ENCODE measurements around the gene FMO1.
"Not testable (repeated sequence)": the region's sequence is repeated elsewhere in the genome, so short reads cannot be mapped to it uniquely, and the experiment has no call there.

FMO1 gene, protein sequence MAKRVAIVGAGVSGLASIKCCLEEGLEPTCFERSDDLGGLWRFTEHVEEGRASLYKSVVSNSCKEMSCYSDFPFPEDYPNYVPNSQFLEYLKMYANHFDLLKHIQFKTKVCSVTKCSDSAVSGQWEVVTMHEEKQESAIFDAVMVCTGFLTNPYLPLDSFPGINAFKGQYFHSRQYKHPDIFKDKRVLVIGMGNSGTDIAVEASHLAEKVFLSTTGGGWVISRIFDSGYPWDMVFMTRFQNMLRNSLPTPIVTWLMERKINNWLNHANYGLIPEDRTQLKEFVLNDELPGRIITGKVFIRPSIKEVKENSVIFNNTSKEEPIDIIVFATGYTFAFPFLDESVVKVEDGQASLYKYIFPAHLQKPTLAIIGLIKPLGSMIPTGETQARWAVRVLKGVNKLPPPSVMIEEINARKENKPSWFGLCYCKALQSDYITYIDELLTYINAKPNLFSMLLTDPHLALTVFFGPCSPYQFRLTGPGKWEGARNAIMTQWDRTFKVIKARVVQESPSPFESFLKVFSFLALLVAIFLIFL

DNA sequence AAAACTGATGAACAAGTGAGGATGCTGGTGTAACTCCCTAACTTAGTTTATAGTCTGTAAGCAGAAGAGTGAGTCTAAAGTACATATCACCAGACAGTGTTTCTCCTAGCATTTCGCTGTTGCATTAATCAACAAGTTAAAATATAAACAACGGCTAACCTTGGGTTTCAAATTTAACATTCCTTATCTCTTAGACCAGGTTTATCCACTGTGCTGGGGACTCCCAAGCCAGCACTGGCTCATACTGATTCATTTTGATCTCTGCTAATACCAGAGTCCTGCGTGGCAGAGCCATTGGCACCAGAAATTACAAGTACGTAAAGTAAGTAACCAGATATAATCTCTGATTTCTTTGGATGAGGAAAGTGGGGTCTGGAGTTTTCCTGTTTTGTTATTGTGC is at the start of gene FMO1:
Gene FMO1 (plus strand): TSS at position 193 of the 400 bp plus-strand sequence. CDS start 9,594 bp downstream, outside the sequence.
- no peak for DNase-seq

DNA sequence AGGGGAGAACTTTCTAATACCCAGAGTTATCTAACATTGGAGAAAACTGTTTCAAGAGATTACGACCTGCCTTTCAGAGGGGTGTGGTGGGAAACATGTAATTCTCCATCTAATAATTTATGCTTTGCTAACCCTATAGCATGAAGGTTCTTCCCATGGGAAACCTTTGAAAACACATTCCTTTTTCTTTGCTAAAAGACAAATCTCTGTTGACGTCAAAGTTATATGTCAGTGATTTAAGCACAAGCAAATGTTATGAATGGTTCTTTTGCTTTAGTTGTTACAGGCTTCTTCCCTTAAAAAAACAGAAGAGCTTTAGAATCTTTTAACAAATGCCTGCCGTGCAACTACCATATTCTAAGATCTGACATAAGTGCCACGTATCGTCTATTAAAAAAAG is 44.0 kb upstream of the FMO1 start:
- no peak for DNase-seq

DNA sequence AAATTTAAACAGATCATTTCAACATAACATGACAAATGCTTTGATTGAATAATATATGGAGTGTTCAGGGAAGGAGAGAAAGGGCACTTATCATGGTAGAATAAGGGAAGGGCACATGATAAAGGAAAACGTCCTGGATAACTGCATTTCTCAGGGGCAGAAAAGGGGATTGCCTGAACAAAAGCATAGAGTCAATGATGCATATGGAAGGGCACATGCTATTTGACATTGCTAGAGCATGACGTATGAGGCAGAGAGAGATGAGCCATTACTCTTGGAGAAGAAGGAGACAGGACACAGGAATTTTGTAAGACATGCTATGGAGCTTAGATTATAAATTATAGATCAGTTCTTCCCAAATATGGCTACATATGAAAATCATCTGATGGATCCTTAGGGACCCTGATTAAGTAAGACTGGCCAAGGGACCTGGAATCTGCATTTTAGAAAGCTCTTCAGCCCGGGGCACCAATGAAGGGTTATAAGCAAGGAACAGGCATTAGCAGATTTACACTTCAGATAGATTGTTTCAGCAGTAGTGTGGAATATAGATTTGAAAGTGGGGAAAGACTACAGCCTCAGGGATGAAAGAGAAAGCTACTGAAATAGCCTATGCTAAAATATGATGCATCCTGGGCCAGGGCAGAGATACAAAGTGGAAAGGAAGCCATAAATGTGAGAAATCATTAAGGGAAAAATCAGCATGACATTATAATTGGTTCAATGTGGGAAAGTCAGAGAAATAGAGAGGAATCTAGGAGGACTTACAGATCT is 41.9 kb upstream of the FMO1 start:
- no peak for DNase-seq

DNA sequence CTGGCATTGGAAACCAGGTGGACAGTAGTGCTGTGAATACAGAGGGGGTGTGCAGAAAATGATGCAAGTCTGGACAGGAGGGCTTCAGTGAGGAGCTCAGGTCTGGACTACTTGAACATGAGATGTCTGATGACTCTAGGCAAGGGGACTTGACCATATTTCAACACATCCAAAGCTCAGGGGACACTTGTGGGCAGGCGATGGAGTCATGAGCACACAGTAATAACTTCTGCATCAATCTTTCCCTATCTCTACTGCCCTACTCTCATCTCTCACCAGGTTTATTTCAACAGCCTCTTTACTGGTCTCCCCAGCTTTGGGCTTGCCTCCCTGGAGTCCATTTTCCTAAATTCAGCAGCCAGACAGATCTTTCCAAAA is 41.3 kb upstream of the FMO1 start:
- DNase-seq: no peak

DNA sequence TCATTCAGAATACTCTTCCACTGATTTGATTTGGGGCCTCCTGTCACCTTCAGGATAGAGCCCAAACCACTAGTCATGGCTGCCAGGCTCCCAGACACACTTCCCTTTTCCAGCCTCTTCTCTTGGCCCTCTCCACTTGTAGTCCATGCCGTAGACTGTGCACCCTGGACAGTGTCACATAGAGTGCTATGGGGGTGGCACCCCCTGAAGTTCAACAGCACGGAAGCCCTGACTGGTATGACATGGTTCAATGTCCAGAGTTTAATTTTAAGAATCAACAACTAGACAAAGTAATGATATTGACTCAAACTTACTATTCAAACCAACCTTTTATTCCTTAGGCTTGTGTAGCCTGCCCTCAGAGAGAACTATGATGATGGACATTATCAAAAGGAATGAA is 40.9 kb upstream of the FMO1 start:
- DNase-seq: no peak

DNA sequence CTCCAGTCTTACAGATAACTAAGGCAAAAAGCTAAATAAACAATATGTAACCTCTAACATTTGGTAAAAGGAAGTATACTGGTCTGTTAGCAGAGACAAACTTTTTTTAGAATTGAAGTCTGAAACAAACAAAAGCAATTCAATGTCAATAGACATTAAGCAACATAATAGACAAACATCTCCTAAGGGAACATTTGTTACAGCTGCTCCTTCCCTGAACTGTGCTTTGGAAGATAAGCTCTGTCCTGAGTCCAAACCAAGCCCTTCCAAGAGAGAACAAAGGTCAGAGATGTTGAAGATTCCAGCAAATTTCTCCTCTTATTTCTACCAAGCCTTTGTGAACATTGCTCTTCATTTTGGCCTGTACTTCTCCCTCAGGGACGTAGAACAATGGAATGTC is 37.9 kb upstream of the FMO1 start:
- no peak for DNase-seq

DNA sequence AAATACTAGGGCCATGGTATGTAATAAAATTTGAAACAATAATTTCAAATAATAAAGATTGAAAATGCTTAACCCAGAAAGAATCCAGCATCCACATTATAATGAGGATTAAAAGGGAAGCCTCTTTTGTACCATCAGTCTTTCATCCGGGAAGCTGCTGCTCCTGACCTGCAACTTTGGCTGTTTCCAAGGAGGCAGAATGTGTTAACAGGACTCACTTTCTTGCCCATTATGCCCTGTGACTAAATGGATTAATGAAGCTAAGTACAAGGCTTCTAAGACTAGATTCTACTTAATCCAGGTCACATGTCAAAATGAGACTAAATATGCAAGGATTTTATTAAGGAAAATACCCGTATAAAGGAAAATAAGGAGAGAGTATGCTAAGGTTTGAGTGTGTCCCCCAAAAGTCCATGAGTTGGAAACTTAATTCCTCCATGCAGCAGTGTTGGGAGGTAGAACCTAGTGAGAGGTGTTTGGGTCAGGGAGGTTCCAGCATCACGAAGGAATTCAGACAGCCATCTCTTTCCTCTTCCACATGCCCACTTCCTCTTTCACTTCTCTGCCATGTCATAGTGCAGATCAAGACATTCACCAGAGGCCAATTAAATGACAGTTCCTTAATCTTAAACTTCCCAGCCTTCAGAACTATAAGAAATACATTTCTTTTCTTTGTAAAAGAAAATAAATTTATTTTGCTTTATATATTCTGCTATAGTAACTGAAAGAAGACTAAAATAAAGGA is 35.5 kb upstream of the FMO1 start:
- no peak for DNase-seq

DNA sequence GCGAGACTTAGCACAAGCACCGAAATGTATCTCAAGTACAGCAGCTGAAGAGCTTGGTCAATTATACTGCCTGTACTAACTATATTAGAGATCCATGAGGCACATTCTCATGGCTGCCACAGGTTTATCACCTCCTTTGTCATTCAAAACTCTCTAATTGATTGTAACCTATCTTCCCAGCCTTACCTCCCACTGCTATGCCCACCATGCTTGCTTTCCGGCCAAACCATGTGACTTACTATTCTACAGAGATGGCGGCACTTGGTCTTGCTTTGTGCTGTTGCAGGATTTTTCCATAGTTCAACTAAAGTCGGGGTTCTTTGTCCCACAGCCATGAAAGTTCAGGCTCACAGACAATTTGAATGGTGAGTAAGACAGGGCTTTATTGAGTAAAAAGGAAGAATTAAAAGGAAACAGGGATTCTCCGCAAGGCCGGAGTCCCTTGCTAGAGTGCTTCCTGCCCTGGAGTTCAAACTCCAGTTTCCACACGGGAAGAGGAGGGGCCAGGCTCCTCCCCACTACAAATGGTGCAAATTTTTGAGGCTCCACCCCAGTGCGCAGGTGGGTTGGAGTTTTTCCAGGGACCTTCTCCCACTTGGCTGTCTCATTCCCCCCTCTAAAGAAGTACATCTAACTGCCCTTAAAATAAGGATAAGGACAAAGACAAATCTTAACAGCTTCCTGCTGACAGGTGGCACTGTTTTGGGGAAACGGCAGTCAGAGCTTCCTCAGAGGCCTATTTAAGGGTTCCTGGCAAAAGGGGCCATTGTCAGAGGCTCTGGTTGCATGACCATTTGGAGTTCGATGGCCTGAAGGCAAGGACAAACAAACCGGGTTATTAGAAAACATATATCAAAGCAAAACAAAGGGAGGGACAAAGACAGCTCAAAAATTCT is 34.5 kb upstream of the FMO1 start:
- DNase-seq: peak; percentile 59

DNA sequence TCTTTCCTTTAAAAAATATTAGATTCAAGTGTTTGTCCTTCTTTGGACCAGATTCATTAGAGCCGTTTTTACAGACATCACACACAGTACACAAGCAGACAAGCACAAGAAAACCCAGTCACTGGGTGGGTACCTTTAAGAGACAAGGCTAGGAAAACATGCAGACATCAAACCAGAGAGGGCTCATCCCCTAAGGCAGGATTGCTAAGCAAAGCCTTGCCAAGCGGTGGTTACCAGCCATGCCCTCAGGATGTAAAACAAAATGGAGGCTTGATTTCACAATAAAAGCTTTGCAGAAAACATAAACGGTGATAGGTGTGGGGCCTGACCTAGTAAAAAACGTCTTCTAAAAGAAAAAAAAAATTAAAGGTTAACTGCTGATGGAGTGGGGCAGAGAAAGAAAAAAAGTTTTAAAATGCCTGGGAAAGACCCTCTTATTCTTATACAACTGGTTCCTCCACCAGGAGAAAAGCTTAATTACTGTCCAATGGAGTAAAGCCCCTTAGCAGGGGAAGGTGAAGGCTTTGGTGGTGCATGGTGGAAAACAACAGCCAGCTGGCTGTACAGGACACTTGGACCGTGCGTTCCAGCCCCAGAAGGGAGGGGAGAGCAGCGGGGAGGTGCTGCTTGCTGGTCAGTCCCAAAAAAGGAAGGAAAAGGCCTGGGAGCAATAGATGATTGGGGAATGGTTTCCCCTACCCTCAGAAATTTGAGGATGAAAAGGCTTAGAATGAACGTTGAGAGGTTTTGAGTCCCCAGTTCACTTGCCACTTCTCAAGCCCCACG is 30.4 kb upstream of the FMO1 start:
- DNase-seq: no peak

DNA sequence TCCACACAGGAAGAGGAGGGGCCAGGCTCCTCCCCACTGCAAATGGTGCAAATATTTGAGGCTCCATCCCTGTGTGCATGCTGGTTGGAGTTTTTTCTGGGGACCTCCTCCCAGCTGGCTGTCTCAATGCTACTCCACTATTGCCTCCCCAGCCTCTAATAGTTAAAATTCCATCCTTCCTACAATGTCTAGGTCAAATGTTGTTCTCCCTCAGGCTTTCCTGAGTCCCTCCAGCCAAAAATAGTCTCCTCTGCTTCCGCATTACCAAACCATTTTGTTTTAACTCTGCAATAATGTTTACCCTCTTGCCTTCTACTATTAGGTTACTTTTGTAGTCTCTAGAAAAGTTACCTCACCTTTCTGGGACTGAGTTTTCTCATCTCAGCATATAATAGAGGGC is 29.6 kb upstream of the FMO1 start:
- no peak for DNase-seq

DNA sequence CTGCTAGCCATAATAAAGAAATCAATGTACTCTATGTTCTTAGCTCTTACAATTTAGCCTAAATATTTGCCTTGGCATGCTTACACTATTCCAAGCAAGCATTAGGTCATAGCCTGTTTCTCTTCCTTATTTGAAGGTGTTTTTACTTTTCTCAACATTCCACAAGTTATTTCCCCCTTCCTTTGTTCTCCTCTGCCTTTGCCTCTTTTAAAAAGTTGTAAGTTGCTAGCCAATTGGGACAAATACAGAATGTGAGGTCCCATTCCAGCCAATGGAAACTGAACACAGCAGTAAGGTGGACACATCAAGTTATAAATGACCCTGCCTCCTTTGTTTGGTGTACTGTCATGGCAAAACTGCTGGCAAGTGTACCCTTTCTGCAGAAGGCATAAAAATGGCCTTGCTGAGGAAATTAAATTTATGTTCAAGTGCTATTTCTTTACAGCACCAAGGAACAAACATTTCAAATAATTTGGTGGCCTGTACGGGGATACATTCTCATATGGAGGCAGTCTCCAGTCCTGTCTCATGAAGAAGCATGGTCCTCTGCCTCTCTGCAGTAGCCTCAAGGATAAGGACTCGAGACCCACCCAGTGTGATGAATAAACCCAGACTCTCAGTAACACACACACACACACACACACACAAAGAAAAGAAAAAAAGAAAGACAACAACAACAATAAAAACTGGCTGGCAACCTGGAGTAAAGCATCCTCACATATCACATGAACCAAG is 28.8 kb upstream of the FMO1 start:
- DNase-seq: no peak

DNA sequence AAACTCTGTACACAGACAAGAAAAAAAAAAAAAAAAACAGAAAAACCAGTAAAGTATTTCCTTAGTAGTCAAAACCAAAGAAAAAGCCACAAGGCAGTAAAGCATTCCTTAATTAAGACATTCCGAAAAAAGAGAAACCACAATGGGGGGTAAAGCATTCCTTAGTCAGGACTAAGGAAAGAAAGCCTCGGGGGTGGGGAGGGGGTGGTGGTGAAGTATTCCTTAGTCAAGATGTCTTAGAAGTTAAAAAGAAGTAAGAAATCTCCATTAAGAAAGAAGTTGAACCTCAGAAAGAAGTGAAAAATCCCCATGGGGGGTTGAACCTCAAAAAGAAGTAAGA is 28.2 kb upstream of the FMO1 start:
- DNase-seq: no peak

DNA sequence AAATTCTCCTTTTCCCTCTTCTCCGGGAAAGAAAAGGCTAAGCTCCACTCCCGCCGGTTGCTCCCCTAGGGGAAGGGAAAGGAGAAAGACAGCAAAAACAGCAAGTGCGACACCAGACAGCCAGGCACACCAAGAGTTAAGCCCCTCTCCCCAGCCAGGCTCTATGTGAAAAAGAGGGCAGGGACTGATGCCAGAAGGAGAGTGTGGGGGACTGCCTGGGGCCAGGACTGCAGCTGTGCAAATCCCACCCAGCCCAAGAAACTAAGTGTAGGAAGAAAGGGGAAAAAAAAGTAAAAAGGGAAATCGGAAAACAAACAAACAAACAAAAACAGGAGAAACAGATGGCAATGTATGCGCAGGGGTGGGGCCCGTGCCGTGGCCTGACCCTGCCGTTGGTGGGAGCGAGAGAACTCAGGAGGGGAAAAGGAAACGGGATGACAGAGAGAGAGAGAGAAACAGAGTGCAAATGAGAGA is 27.7 kb upstream of the FMO1 start:
- peak; percentile 72 for DNase-seq

DNA sequence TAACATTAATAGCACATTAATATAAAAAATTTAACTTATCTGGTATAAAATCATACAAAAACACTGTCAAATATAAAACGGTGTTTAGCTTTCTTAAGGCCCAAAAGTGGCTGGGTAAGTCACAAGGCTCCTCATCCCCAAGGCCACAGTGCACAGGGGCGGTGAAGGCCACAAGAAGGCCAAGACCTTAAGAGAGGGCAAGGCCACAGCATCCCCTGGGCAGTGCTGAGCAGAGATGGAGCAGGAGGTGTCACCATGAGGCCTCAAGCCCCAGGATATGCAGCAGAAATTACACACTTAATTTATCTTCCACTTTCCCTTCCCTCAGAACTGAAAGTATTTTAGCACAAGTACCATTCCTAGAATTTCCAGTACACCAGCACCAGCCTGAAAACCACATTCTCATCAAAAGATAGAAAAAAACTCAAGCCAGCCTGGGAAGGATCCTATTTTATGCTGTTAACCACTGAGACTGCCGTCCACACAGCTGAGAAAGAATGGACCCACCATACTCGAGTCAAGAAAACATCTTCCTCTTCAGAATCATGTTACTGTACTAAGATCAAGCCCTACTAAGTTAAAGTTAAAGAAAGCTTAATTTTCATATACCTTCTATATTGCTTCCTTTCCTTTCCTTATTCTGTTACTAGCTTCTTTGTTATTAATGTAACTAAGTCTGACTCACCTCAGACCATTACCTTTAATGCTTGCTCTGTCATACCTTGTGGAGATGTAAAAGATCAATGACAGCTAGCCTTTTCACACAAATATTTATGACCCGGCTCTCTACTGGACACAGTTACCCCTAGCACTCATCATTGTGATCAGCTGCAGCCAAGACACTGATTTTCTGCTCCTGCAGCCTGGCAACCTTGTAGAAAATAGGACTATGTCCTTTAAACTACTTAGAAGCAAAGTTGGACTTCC is 26.4 kb upstream of the FMO1 start:
- no peak for DNase-seq

DNA sequence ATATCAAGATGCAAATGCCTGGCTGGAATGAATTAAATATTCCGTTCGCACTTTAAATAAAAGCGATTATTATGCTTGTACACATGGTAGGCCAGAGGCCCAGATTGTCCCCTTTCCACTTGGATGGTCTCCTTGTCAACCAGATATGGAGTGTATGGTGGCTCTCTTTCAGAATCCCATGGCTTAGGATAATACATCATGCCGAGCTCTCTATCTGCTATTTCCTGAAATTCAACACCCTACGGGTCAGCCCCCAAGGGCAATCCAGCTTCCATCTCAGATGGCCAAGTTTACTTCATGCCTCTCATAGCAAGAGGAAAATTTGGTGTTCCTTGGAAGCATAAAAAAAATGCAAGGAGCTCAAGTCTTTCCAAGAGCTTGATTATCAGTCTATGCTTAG is 25.4 kb upstream of the FMO1 start:
- no peak for DNase-seq

DNA sequence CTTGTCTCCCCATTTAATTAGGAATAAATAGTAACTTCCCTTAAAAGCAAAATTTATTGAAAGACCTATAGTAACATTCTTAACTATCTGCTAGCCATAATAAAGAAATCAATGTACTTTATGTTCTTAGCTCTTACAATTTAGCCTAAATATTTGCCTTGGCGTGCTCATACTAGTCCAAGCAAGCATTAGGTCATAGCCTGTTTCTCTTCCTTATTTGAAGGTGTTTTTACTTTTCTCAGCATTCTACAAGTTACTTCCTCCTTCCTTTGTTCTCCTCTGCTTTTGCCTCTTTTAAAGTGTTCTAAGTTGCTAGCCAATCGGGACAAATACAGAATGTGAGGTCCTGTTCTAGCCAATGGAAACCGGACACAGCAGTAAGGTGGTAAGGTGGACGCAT is 24.0 kb upstream of the FMO1 start:
- DNase-seq: not testable (repeated sequence)

DNA sequence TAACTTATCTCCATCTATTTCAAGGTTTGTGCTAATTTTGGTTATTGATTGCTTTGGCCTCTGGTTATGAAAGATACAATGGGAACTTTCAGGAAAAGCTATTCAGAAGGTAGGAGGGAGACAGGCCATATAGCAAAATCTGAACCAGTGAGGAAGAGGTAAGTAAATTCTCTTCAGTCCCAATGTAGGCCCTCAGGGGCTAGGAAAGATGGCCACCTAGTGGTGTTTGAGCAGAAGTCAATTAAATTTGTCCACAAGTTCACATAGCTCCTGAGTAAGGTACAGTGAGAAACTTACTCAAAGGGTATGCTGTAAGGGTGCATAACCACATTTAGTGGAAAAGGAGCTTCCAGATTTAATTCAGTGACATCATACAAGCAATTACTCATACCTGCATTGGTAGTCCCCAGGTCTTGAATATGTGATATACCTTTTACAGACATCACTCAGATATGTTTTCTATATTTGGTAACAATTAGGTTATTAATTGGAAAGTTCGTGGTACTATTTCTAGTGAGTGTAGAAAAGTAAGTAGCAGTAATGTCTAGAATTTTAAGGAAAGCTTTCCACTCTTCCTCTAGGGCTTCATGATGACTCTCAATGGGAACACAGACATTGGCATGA is 21.4 kb upstream of the FMO1 start:
- DNase-seq: peak; percentile 80

DNA sequence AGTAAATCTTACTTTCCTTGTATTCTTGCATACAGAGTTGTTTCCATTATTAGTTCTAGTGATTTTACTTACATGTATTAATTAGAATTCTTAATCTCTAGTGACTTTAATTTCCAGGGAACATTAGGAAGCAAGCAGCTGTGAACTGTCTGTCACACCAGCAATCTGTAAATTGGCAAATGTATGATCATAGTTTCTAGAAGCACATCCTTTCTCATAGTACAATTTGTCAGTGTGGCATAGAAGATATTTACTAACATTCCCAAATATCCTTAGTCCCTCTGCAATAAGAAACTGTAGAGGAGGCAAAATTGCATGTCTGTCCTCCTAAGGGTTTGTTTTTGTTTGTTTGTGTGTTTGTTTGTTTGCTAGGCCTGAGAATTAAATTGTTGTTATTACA is 17.0 kb upstream of the FMO1 start:
- no peak for DNase-seq

DNA sequence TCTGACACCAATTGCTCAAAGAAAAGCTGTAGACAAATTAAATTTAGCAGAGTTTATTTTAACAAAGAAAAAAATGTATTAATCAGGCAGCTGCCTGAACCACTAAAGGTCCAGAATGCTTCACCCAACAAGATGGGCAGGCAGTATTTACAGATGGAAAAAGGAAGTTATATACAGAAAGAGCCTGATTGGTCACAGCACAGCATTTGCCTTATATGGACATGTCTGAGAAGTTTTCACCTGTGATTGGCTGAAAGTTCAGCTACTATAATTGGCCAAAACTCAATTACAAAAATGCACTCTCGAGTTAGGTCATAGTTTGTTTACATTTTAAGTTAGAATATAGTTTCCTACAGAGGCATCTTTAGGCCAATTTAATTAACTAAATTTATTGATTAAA is 15.1 kb upstream of the FMO1 start:
- no peak for DNase-seq
